Measurements from ENCODE around the gene CAMSAP2.
"Not testable (repeated sequence)": the region's sequence is repeated elsewhere in the genome, so short reads cannot be mapped to it uniquely, and the experiment has no call there.

Gene CAMSAP2

DNA sequence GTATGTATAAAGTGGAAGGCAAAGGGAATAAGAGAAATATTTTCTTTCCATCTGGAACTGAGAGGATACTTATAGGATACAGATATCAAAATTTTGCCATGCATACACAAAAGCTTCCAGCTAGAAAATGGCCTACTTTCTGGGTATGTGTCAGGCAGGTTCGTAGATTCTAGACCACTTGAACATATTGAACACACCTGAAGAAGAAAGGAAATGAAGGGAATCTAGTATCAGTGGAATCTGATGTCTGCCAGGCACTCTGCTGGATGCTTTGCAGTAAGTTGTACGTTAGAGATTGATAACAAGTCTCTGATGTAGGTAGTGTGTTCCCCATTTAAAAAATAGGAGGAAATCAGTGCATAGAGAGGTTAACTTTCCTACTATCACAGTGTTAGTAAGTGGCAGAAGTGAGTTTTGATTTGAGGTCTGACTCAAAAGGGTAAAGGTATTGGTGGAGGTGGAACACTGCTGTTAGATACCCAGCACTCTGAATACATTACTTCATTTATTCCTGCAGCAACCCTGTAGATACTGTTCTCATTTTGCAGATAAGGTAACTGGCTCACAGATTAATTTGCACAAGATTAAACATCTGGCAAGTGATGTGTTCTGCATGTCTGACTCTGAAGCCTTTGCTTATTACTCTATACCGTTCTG, 3.0 kb downstream of the CAMSAP2 start:
- in situ Hi-C loops (cut with HindIII; ENCODE audit: low pct_unique_long_range_greater_than_20kb, low sequenced_read_pairs) = no loop called here

GRCh38 chr1:200744143-200744542, 5.5 kb downstream of the CAMSAP2 start:
- no peak for TF ChIP-seq JUND (IDR thresholded peaks at IDR 0.05; ENCODE audit: low read depth)
- in situ Hi-C loops (cut with HindIII; ENCODE audit: low pct_unique_long_range_greater_than_20kb, low sequenced_read_pairs) = no loop called here
- no peak for DNase-seq (ENCODE audit: low read depth in 1 of 2, low spot score in 1 of 2)

More for the DNA sequence above, 3.0 kb downstream of the CAMSAP2 start:
- DNase-seq (ENCODE audit: low read depth in 1 of 2, low spot score in 1 of 2) = no peak
- no peak for TF ChIP-seq JUND (IDR thresholded peaks at IDR 0.05; ENCODE audit: low read depth)

DNA sequence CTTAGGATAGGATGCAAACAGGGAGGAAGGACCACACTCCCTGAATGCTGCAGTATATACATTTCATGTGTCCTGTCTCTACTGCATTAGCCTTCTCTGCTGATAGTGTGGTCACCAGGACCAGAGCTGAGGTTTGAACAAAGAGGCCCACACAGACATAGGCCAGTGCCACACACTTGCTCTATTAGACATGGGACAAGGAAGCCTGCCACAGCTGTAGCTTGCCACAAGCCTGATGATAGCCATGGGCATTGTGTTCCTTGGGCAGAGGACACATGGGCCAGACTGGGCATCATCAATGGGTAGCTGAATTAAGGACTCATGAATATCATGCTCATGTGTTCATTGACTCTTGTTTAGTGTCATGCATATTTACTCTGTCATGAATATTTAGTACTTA, 10.4 kb downstream of the CAMSAP2 start:
- no peak for TF ChIP-seq JUND (IDR thresholded peaks at IDR 0.05; ENCODE audit: low read depth)
- DNase-seq (ENCODE audit: low read depth in 1 of 2, low spot score in 1 of 2) = no peak
- in situ Hi-C loops (cut with HindIII; ENCODE audit: low pct_unique_long_range_greater_than_20kb, low sequenced_read_pairs) = no loop called here

GRCh38 chr1:200750749-200751148, 12.1 kb downstream of the CAMSAP2 start:
- DNase-seq (ENCODE audit: low read depth in 1 of 2, low spot score in 1 of 2) = not testable (repeated sequence)

DNA sequence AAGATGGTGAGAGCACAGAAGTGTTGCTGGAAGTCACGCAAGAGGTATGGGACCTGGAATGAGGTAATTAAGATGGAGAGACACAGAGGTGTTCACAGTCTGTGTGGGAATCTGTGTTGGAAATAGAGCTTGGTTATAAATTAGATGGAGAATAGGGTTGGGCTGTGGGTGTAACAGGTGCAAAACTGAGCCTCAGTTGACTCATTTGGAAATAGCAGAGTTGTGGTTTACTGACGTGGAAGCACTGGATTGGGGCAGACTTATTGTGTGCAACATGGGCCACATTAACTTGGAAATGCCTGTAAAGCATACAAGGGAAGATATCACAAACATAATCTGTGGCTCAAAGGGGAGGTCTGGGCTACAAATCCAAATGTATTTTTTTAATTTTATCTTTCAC, 13.0 kb downstream of the CAMSAP2 start:
- DNase-seq (ENCODE audit: low read depth in 1 of 2, low spot score in 1 of 2) = no peak
- in situ Hi-C loops (cut with HindIII; ENCODE audit: low pct_unique_long_range_greater_than_20kb, low sequenced_read_pairs) = no loop called here
- TF ChIP-seq JUND (IDR thresholded peaks at IDR 0.05; ENCODE audit: low read depth) = no peak

More at GRCh38 chr1:200750749-200751148, 12.1 kb downstream of the CAMSAP2 start:
- in situ Hi-C loops (cut with HindIII; ENCODE audit: low pct_unique_long_range_greater_than_20kb, low sequenced_read_pairs) = not testable (repeated sequence)

- no peak for TF ChIP-seq JUND (IDR thresholded peaks at IDR 0.05; ENCODE audit: low read depth)
- no peak for DNase-seq (ENCODE audit: low read depth in 1 of 2, low spot score in 1 of 2)
- in situ Hi-C loops (cut with HindIII; ENCODE audit: low pct_unique_long_range_greater_than_20kb, low sequenced_read_pairs) = no loop called here
These were observed 15.0 kb downstream of the CAMSAP2 start for GRCh38 chr1:200753650-200754198.

- in situ Hi-C loops (cut with HindIII; ENCODE audit: low pct_unique_long_range_greater_than_20kb, low sequenced_read_pairs) = no loop called here
- DNase-seq (ENCODE audit: low read depth in 1 of 2, low spot score in 1 of 2) = peak in 1 of 2 experiments; percentile 62
- no peak for TF ChIP-seq JUND (IDR thresholded peaks at IDR 0.05; ENCODE audit: low read depth)
These were observed 16.8 kb downstream of the CAMSAP2 start for GRCh38 chr1:200755456-200755855.

DNA sequence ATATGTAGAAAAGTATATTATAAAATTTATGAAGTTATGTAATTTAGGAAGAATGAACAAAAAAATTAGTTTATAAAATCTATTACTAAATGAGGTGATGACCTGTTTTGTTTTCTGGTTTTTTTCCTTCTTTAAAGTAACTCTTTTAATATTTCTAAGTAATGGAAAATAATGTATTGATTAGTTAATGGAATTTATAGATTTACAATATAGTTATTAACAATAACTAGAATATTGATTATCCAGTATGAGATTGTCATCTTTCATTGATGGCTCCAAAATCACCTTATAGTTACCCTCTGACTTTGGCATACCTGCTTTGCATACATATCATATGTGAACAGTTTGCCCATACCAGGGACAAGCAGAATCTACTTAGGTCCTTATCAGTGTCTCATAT, 23.4 kb downstream of the CAMSAP2 start:
- in situ Hi-C loops (cut with HindIII; ENCODE audit: low pct_unique_long_range_greater_than_20kb, low sequenced_read_pairs) = no loop called here
- no peak for DNase-seq (ENCODE audit: low read depth in 1 of 2, low spot score in 1 of 2)
- TF ChIP-seq JUND (IDR thresholded peaks at IDR 0.05; ENCODE audit: low read depth) = no peak

DNA sequence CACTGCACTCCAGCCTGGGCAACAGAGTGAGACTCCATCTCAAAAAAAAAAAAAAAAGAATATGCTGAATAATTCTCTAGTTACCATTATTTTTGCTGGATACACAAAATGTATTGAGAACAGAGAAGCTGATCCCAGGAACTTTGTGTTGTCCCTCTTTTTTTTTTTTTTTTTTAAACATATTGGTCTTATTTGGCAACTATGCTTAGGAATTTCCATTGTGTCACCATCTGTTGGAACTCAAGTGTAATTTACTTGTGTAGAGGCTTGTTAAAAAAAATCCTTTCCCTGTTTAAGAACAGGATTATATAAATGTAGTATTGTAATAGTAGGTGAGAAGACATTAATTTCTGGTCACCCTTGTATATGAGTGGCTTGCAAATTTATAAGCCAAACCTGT, 28.6 kb downstream of the CAMSAP2 start:
- in situ Hi-C loops (cut with HindIII; ENCODE audit: low pct_unique_long_range_greater_than_20kb, low sequenced_read_pairs) = no loop called here
- no peak for DNase-seq (ENCODE audit: low read depth in 1 of 2, low spot score in 1 of 2)
- TF ChIP-seq JUND (IDR thresholded peaks at IDR 0.05; ENCODE audit: low read depth) = no peak

GRCh38 chr1:200771625-200772555, 33.2 kb downstream of the CAMSAP2 start:
- in situ Hi-C loops (cut with HindIII; ENCODE audit: low pct_unique_long_range_greater_than_20kb, low sequenced_read_pairs) = no loop called here
- no peak for TF ChIP-seq JUND (IDR thresholded peaks at IDR 0.05; ENCODE audit: low read depth)
- no peak for DNase-seq (ENCODE audit: low read depth in 1 of 2, low spot score in 1 of 2)

DNA sequence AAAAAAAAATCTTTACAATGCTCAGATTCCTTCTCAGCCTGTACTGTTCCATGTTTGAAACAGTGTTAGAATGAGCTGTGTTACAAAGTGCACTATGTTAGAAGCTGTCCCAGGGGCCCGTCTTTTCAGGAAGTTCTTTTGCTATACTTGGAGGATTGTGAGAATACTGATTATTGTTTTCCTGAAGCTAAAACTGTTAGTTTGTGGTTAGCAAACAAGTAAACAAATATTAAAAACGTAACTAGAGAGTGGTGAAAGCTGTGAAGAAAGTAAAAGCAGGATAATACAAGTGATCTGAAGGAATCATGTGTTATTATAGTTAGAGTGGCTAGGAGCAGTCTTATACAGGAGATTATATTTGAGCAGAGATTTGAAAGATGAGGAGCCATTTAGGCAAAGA, 35.6 kb downstream of the CAMSAP2 start:
- in situ Hi-C loops (cut with HindIII; ENCODE audit: low pct_unique_long_range_greater_than_20kb, low sequenced_read_pairs) = no loop called here
- no peak for DNase-seq (ENCODE audit: low read depth in 1 of 2, low spot score in 1 of 2)
- no peak for TF ChIP-seq JUND (IDR thresholded peaks at IDR 0.05; ENCODE audit: low read depth)

DNA sequence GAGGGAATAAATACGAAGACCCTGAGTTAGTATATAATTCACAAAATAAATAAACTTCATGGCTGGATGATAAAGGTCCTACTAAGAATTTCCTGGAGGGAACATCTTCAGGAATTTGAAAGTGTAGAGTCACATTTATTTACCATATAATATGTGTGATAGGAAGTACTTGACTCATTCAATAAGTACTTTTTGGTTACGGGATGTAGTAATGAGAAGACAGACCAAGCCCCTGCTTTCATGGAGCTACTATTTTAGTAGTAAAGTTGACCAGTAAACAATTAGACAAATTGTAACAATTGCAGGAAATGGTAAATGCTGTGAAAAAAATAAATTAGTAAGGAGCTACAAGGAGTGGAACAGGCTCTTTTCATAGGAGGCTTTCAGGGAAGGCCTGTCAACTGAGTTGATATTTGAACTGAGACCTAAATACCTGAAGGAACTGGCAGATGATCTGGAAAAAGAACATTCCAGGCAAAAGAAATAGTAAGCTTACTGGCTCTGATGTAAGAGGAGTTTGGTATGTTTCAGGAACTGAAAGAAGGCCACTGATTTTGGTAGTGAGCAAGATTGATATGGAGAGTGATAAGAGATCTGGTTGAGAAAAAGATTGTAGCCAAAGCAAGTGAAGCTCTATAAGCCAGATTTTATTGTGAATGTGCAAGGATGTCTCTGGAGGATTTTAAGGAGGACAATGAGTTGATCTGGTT, 36.2 kb downstream of the CAMSAP2 start:
- in situ Hi-C loops (cut with HindIII; ENCODE audit: low pct_unique_long_range_greater_than_20kb, low sequenced_read_pairs) = no loop called here
- DNase-seq (ENCODE audit: low read depth in 1 of 2, low spot score in 1 of 2) = no peak
- no peak for TF ChIP-seq JUND (IDR thresholded peaks at IDR 0.05; ENCODE audit: low read depth)

All from T47D (cell line).